H9 (cell line): ENCODE results near the gene PSKH1. TPM values are rescaled to one million over a fixed set of nuclear protein-coding genes. Genes with fewer than 3 reads are reported as not detected.

ENCODE experiments used
- DNase-seq: peaks from one replicate; pipeline ENCODE4 v3.0.0-alpha.2; 2017
- H2AFZ ChIP-seq: one replicate; pipeline ENCODE4 v1.6.1; 2013; ENCODE audit warnings: mild to moderate bottlenecking, low read length, control low read depth, moderate library complexity
- H2AK5ac ChIP-seq: 2 replicates; pipeline ENCODE4 v1.6.1; 2013; ENCODE audit warnings: low read length, control low read depth, mixed read lengths; ENCODE audit not compliant: insufficient read length
- H2BK120ac ChIP-seq: one replicate; pipeline ENCODE4 v1.6.1; 2013; ENCODE audit warnings: low read depth, mild to moderate bottlenecking, low read length, control low read depth, inconsistent platforms; ENCODE audit not compliant: poor library complexity, severe bottlenecking
- H2BK12ac ChIP-seq: 2 replicates; pipeline ENCODE4 v1.6.1; 2013; ENCODE audit warnings: low read length, control low read depth, mixed read lengths, low read depth; ENCODE audit not compliant: insufficient read length
- H2BK15ac ChIP-seq: 2 replicates; pipeline ENCODE4 v1.6.1; 2013; ENCODE audit warnings: low read depth, low read length, control low read depth
- H2BK20ac ChIP-seq: one replicate; pipeline ENCODE4 v1.6.1; 2013; ENCODE audit warnings: low read depth, mild to moderate bottlenecking, low read length, control low read depth, inconsistent platforms; ENCODE audit not compliant: poor library complexity, severe bottlenecking
- H2BK5ac ChIP-seq: 2 replicates; pipeline ENCODE4 v1.6.1; 2013; ENCODE audit warnings: low read length, control low read depth, mixed read lengths; ENCODE audit not compliant: insufficient read length
- H3K14ac ChIP-seq: 2 replicates; pipeline ENCODE4 v1.6.1; 2013; ENCODE audit warnings: low read length, control low read depth; ENCODE audit not compliant: insufficient read depth
- H3K18ac ChIP-seq: 2 replicates; pipeline ENCODE4 v1.6.1; 2013; ENCODE audit warnings: low read depth, mild to moderate bottlenecking, mixed read lengths, low read length, control low read depth; ENCODE audit not compliant: insufficient read length
- H3K23ac ChIP-seq: 2 replicates; pipeline ENCODE4 v1.6.1; 2013; ENCODE audit warnings: low read length, control low read depth, mixed read lengths, low read depth; ENCODE audit not compliant: insufficient read length
- H3K23me2 ChIP-seq: 2 replicates; pipeline ENCODE4 v1.6.1; 2013; ENCODE audit warnings: low read depth, mild to moderate bottlenecking, mixed read lengths, low read length, control low read depth; ENCODE audit not compliant: insufficient read length, poor library complexity, severe bottlenecking
- H3K27ac ChIP-seq: 2 replicates; pipeline ENCODE4 v1.5.1; 2013; ENCODE audit warnings: low read length, control low read depth, mixed read lengths, low read depth; ENCODE audit not compliant: insufficient read length
- H3K27me3 ChIP-seq: 2 replicates; pipeline ENCODE4 v1.6.1; 2013; ENCODE audit warnings: low read length, control low read depth, inconsistent platforms; ENCODE audit not compliant: insufficient read depth
- H3K4ac ChIP-seq: 2 replicates; pipeline ENCODE4 v1.6.1; 2013; ENCODE audit warnings: low read depth, mild to moderate bottlenecking, control low read depth, inconsistent platforms, low read length, moderate library complexity
- H3K4me1 ChIP-seq: 2 replicates; pipeline ENCODE4 v1.6.1; 2013; ENCODE audit warnings: low read length, control low read depth, inconsistent platforms; ENCODE audit not compliant: insufficient read depth
- H3K4me2 ChIP-seq: 2 replicates; pipeline ENCODE4 v1.6.1; 2013; ENCODE audit warnings: low read length, control low read depth, mixed read lengths; ENCODE audit not compliant: insufficient read length, insufficient read depth
- H3K56ac ChIP-seq: 2 replicates; pipeline ENCODE4 v1.6.1; 2013; ENCODE audit warnings: low read depth, mild to moderate bottlenecking, mixed read lengths, low read length, control low read depth; ENCODE audit not compliant: insufficient read length
- H3K79me1 ChIP-seq: 2 replicates; pipeline ENCODE4 v1.6.1; 2013; ENCODE audit warnings: low read depth, mild to moderate bottlenecking, moderate library complexity, low read length, control low read depth, inconsistent platforms; ENCODE audit not compliant: insufficient read depth, poor library complexity, severe bottlenecking
- H3K79me2 ChIP-seq: 2 replicates; pipeline ENCODE4 v1.6.1; 2013; ENCODE audit warnings: low read length, control low read depth, inconsistent platforms; ENCODE audit not compliant: insufficient read depth
- H3K9ac ChIP-seq: 2 replicates; pipeline ENCODE4 v1.6.1; 2013; ENCODE audit warnings: low read length, control low read depth, mixed read lengths; ENCODE audit not compliant: insufficient read length; ENCODE audit errors: extremely low read depth
- H3K9me3 ChIP-seq: one replicate; pipeline ENCODE4 v1.6.1; 2013; ENCODE audit warnings: low read depth, low read length, inconsistent platforms; ENCODE audit not compliant: control insufficient read depth
- H3T11ph ChIP-seq: one replicate; pipeline ENCODE4 v1.6.1; 2013; ENCODE audit warnings: mild to moderate bottlenecking, low read length, control low read depth, inconsistent platforms
- H4K20me1 ChIP-seq: one replicate; pipeline ENCODE4 v1.6.1; 2013; ENCODE audit not compliant: control insufficient read depth, insufficient read length, insufficient read depth
- H4K5ac ChIP-seq: 2 replicates; pipeline ENCODE4 v1.6.1; 2013; ENCODE audit warnings: low read depth, mild to moderate bottlenecking, mixed read lengths, low read length, control low read depth; ENCODE audit not compliant: insufficient read length
- H4K8ac ChIP-seq: replicated peaks from 2 replicates; pipeline ENCODE4 v1.6.1; 2013; ENCODE audit warnings: low read length, control low read depth, mixed read lengths, low read depth; ENCODE audit not compliant: insufficient read length
- H4K91ac ChIP-seq: 2 replicates; pipeline ENCODE4 v1.6.1; 2013; ENCODE audit warnings: low read depth, mild to moderate bottlenecking, moderate library complexity, mixed read lengths, low read length, control low read depth; ENCODE audit not compliant: insufficient read length
- H3K27ac Mint-ChIP-seq, 3 experiments: 2 replicates in 2 of 3; 3 replicates in 1 of 3; pipeline ENCODE4 v1.8.0; 2020 to 2021; ENCODE audit warnings: mixed read lengths in 3 of 3, mild to moderate bottlenecking in 1 of 3, moderate library complexity in 1 of 3
- H3K27me3 Mint-ChIP-seq: 2 replicates; pipeline ENCODE4 v1.8.0; 2021; ENCODE audit warnings: low read depth, mild to moderate bottlenecking, moderate library complexity, mixed read lengths
- H3K36me3 Mint-ChIP-seq, 3 experiments: 2 replicates in 2 of 3; 3 replicates in 1 of 3; pipeline ENCODE4 v1.8.0; 2020 to 2021; ENCODE audit warnings: low read depth in 3 of 3, mixed read lengths in 3 of 3; ENCODE audit not compliant: insufficient read depth in 1 of 3
- H3K4me1 Mint-ChIP-seq, 2 experiments: 2 replicates each; pipeline ENCODE4 v1.8.0; 2020; ENCODE audit warnings: mixed read lengths in 2 of 2
- H3K4me3 Mint-ChIP-seq, 2 experiments: 2 replicates in 1 of 2; 3 replicates in 1 of 2; pipeline ENCODE4 v1.8.0; 2020 to 2021; ENCODE audit warnings: mild to moderate bottlenecking in 2 of 2, mixed read lengths in 2 of 2, moderate library complexity in 1 of 2
- H3K9me3 Mint-ChIP-seq, 2 experiments: 2 replicates in 1 of 2; 3 replicates in 1 of 2; pipeline ENCODE4 v1.8.0; 2020; ENCODE audit warnings: mild to moderate bottlenecking in 2 of 2, mixed read lengths in 2 of 2, moderate library complexity in 1 of 2
- WGBS: extraction: QIAGEN DNeasy Blood & Tissue Kit; methylation state at CpG from one replicate; pipeline ENCODE4 v1.1.7; 2013; ENCODE audit warnings: missing lambda C conversion rate, low lambda C conversion rate, mixed read lengths; ENCODE audit not compliant: insufficient read length; ENCODE audit errors: extremely low coverage; 5-methylcytosine and 5-hydroxymethylcytosine counted together
- total RNA-seq: library from RNA; stranded (reverse); gene quantifications from 2 replicates; pipeline ENCODE4 v1.2.1, GENCODE V29; 2021
- TF ChIP-seq, protein P1 (sequence below): fragments of 200-600 bp; sonication (generic); conservative IDR thresholded peaks from 3 replicates; pipeline ENCODE4 v1.8.0; 2021; ENCODE audit warnings: antibody characterized with exemption, mild to moderate bottlenecking

Gene PSKH1
- total RNA-seq, 1 experiment from 2014 or later: 29.1 TPM

DNA sequence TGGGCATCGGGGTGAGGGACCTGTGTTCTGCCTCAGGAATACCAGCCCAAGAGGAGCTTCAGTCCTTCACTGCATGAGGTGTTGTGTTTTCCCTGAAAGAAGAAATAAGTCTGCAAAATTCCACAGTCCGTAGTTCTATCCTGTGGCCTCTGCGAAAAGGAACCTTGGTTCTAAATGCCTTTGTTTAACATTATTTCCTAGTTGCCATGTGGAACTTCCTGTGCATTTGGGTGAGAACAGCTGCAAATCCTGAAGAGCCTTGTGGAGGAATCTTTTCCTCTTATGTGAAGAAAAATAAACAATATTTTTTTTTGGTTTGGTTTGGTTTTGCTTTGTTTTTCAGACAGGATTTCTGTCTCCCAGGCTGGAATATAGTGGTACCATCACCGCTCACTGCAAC, 9.8 kb downstream of the PSKH1 start:
- Histone ChIP-seq H2BK5ac (no peak overlapping the region), H3K79me2 (no peaks in the 10 kb centered on the region), H4K5ac (no peak overlapping the region), H3K4me2 (no peak overlapping the region), H3K27ac (no peak overlapping the region), H3K4me1 (no peaks in the 10 kb centered on the region), H3K27me3 (no peaks in the 10 kb centered on the region), H3K18ac (no peak overlapping the region), H3K14ac (no peak overlapping the region), H2BK120ac (no peak overlapping the region), H4K8ac (no peak overlapping the region), H3K56ac (no peak overlapping the region), H3K9ac (no peak overlapping the region), H2BK20ac (no peak overlapping the region), H2BK15ac (no peak overlapping the region), H3K79me1 (no peaks in the 10 kb centered on the region), H4K20me1 (no peaks in the 10 kb centered on the region), H3K23ac (no peak overlapping the region), H2AK5ac (no peak overlapping the region), H4K91ac (no peak overlapping the region), H3K4ac (no peak overlapping the region), H3K23me2 (no peaks in the 10 kb centered on the region), H3K9me3 (no peaks in the 10 kb centered on the region), H2AFZ (no peak overlapping the region), H3T11ph (no peak overlapping the region), H2BK12ac (no peak overlapping the region)
- Mint-ChIP-seq H3K4me3 (no peak overlapping the region), H3K27me3 (no peaks in the 10 kb centered on the region), H3K9me3 (no peaks in the 10 kb centered on the region), H3K4me1 (peaks cover 0 to 3% of the 10 kb centered on the region in 2 experiments; a peak in 1 of 4 replicates), H3K27ac (no peak overlapping the region; a peak in 1 of 7 replicates), H3K36me3 (peaks cover 4 to 12% (median 12%) of the 10 kb centered on the region in 3 experiments; a peak in 6 of 7 replicates)
- no peak for DNase-seq
- WGBS: no CpG with 5 or more reads among the region's 4 CpGs
- TF ChIP-seq, protein P1, sequence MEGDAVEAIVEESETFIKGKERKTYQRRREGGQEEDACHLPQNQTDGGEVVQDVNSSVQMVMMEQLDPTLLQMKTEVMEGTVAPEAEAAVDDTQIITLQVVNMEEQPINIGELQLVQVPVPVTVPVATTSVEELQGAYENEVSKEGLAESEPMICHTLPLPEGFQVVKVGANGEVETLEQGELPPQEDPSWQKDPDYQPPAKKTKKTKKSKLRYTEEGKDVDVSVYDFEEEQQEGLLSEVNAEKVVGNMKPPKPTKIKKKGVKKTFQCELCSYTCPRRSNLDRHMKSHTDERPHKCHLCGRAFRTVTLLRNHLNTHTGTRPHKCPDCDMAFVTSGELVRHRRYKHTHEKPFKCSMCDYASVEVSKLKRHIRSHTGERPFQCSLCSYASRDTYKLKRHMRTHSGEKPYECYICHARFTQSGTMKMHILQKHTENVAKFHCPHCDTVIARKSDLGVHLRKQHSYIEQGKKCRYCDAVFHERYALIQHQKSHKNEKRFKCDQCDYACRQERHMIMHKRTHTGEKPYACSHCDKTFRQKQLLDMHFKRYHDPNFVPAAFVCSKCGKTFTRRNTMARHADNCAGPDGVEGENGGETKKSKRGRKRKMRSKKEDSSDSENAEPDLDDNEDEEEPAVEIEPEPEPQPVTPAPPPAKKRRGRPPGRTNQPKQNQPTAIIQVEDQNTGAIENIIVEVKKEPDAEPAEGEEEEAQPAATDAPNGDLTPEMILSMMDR: no peak
